GM12874 (cell line): ENCODE data around the gene ARHGAP15.

Experiments used
- CTCF ChIP-seq: IDR thresholded peaks from 2 replicates; pipeline ENCODE4 v1.5.1; 2011; ENCODE audit warnings: low read depth, mild to moderate bottlenecking, control low read depth, low read length, moderate library complexity; ENCODE audit not compliant: insufficient read depth

Gene ARHGAP15

GRCh38 chr2:143347271-143347695, 218.1 kb downstream of the ARHGAP15 start:
- no peak for TF ChIP-seq CTCF

GRCh38 chr2:143347901-143348414, 218.7 kb downstream of the ARHGAP15 start:
- TF ChIP-seq CTCF, result no peak

DNA sequence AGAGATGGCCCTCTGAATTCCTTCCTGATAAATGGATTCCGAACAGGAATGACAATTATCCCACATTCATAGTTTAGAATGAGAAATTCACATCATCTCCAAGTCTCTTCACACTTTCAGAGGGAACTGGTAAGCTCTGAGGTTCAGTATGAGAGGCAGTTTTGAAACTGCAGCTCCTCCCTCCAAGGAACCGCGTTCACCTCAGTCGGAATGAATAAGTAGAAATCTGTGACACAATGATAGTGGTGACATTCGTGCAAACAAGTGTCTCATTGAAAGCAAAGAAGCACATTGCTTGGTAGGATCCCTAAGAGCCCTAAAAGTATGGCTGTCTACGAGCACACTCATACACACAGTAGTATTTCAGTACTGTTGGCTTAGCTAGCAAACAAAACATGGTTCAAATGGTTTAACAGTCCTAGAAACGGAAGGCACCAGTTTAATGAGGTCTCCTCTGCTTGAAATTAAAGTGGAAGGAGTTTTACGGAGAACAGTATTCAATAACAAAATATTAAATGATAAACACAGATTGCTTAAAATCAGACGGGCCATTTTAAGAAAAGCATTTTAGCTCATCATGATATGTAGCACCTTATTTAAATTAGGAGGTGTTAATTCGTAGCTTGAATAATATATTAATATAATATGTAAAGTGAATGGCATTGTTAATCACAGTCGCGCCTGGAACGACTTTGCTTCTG, 225.0 kb downstream of the ARHGAP15 start:
- TF ChIP-seq CTCF, result no peak

GRCh38 chr2:143355870-143356269, 226.7 kb downstream of the ARHGAP15 start:
- TF ChIP-seq CTCF, result no peak

GRCh38 chr2:143356336-143356735, 227.1 kb downstream of the ARHGAP15 start:
- TF ChIP-seq CTCF, result no peak

- TF ChIP-seq CTCF, result no peak
Observed at GRCh38 chr2:143356736-143357446, 227.7 kb downstream of the ARHGAP15 start.

DNA sequence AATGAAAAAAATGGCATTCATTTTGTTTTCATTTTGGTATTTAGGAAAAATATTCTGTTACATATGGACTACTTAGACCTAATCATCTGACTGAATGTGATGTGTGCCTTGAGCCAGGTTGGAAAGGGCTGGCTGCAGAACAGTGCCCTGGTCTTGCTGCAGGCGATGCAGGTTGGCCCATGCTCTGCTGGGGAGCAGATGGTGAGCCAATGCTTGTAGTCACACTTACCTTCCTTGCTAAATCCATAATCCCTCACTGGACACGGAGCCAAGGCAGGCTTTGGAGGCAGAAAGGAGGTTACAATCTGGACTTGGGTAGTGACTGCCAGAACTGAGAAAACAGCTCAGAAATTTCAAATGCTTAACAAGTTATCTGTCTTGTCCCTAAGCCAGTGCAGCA, 228.7 kb downstream of the ARHGAP15 start:
- no peak for TF ChIP-seq CTCF
